Stimulated activated CD8-positive, alpha-beta memory T cell treated with anti-CD3 and anti-CD28 coated beads, Interleukin-4, amount 100 ng/mL, for 1 hour (primary cell): ENCODE measurements around the gene PPFIA4.

Experiments
- DNase-seq, 2 donors: peaks; one replicate each; pipeline ENCODE4 v3.0.0-alpha.2; 2020; ENCODE audit warnings: low read depth in 2 of 2, low spot score in 1 of 2

PPFIA4 gene

DNA sequence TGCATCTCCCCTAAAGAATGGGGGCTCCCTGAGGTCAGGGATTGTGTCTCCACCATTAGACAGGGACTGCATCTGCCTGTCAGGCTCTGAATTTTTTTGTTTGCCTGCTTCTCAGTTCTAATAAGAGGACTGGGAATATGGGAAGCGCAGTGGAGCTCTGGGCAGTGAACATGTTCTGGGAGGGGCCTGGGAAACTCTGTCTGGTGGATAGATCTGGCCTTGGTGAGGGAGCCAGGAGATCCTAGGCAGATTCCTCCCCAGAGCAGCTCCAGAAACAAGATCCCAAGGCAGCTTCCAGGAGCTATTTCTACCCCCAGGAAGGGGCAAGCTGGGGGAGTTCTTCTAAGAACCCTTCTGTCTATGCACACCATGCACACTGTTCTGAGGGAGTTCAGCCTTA lies 72.2 kb downstream of the PPFIA4 start:
- DNase-seq = no peak

DNA sequence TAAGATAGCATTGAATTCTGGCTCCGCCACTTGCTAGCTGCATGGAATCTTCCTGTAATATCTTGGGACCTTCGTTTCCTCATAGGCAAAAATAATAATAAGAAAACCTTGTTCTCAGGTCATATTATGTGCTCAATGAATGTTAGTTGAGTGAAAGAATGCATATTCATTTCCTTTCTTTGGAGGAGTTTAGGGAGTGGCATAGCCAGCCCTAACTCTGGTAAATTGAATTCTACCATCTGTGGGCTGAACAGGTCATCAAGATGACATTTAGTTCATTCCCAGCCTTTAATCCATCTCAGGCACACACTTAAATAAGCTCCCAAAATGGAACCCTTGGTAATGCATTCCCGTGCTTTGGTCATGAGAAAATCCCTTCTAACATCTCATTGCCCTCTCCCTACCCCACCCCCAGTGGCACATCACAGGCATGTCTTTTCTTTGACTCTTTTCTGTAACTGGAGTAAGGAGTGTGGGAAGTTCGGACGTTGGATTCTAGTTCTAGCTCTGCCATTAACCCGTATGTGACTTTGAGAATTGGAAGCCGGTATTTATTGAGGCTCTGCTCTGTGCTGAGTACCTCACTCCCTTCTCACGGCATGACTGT lies 72.7 kb downstream of the PPFIA4 start:
- DNase-seq = no peak

DNA sequence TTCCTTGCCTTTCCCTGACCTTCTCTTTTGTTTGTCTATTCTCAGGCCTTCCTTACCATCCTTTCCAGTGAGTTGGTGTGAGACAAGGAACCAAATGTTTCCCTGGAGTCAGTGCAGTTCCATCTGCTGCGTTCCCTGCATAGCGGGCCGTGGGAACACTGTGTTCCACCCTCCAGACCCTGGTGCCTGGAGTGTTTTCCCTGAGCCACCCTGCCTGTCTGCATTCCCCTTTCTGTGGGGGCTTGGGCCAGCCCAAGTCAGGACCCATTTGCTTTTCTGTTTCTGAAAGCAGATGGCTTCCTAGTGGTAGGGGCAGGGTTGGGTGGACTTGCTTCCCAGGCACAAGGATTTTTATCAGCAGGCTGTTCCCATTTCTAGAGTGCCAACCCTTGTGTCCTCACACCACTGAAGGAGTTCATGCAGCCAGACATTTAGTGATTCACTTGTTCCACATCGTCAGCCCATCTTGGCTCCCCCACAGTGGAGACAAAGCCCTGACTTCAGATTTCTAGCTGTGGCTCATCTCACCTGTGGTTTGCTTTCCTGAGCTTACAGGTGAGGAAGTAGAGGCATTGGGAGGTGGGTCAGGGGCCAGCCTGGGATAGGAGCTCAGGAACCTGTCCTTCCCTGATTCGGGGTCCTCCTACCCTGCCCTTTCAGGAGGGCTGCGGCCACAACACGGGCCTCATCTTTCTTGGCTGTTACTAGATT lies 73.7 kb downstream of the PPFIA4 start:
- DNase-seq = no peak

DNA sequence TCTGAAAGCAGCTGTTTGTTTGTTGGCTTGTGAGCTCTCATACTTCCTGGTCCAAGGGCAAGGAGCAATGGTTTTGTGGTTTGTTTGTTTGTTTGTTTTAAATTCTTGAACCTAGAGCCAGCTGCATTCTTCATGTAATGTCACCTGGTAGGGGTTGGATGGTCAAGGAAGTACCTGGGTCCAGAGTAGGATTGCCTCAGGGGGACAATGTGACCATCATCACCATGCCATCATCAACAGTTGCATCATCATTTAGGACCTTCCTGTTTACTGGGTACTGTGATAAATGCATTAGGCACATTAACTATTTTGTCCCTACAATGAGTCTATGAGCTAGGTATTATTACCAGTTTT lies 74.2 kb downstream of the PPFIA4 start:
- no peak for DNase-seq

DNA sequence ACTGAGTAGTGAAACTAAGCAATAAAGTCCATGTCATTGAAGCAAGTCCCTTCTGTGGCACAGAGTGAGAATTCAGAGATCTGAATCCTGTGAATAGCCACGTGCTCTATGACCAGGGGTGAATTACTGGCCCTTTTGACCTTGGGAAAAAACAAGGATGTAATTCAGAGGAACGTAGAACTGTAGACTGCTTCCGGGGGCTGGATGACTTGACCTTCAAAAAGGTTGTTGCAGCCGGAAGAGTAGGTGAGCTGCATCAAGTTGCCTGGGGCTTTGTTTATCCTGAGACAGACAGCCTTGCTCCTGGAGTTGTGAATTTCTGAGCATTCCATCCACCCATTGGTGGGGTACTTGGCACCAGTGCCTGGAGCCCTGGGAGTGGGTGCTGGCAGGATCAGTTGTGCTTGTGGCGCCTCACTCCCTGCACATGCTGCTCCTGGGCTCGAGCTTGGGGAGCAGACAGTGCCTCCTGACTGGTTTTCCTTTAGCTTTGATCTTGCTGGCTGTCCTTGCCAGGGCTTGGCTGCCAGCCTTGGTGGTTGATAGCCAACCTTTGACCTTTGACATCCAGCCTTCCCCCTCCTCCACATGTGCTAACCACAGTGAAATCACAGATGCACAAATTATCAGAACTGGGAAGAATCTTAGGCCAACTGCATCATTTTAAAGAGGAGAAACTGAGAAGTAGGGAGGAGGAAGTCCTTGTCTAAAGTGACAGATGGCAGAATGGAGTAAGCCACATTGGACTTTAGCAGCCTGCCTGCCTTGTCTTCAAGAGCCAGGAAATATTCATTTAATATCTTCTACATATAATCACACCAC lies 75.7 kb downstream of the PPFIA4 start:
- DNase-seq = no peak

DNA sequence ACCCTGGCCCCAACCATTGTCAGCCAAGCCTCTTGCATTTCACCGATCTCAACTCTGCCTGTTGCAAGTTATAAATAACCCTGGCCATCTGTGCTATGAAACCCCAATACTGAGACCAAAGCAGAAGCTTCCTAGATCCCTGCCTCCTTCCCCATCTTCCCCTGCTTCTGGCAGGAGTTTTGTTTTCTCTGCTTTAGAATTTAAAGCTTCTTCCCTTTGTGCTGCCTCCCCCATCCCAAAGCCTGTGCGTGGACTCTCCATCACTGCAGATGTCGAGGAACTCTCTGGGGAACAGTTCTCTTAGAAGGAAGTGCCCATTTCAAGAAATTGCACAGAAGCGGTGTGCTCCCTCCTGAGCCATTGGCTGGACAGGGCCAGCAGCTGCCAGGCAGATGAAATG lies 76.9 kb downstream of the PPFIA4 start:
- no peak for DNase-seq

DNA sequence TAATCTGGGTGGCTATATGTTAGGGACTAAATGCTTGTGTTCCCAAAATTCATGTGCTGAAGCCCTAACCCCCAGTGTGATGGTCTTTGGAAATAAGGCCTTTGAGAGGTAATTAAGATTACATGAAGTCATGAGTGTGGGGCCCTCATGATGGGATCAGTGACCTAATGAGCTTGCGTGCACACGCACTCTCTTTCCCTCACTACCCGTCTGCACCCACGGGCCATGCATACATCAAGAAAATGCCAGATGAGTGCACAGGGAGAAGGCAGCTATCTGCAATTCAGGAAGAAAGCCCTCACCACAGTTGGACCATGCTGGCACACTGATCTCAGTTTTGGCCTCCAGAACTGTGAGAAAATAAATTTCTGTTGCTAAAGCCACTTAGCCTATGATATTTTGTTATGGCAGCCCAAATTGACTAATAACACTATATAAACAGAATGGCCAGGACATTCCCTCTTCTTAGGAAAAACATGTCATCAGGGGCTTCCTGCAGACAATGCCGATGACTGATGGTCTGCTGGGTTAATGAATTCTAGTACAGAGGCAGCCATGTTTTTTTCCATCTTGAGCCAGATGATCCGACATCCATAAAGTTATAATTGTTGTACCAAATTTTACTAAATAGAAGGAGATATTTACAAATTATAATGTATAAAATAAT lies 77.7 kb downstream of the PPFIA4 start:
- DNase-seq = no peak

DNA sequence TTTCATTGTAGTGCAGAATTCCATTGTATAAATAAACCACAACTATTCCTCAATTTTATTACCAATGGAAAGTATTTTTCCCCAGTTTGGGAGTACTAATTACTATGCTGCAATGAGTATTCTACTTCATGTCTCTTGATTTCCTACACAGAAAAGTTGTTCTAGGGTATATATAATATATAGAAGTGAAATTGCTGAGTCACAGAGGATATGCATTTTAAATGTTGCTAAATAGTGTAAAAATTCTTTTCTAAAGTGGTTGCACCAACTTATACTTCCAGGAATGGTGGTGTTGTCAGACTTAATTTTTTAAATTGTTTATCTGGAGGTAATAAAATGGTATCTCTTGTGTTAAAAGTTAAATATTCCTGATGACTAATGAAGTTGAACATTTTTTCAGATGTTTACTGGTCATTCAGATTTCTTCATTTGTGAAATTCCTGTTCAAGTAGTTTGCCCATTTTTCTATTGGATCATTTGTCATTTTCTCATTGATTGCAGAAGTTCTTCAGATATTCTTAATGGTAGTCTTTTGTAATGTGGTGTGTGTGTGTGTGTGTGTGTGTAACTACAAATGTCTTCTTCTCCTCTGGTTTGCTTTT lies 78.6 kb downstream of the PPFIA4 start:
- DNase-seq = no peak

DNA sequence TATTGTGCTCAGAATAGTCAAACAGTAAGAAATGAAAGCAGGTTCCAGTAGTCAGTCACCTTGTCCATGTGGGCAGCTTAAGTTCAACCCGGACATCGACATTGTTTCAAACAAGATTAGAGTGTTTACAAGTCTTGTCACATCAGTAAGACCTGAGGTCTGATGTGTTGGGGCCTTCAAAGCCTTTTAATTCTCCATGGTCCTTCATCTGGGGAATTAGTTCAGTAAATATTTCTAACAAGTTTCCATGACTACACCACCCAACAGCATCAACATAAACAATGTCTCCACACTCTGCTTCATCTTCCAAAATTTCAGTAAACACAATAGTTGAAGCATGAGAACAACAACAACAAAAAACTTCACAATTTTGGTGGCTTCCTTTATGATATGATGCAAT lies 86.2 kb downstream of the PPFIA4 start:
- DNase-seq = no peak

DNA sequence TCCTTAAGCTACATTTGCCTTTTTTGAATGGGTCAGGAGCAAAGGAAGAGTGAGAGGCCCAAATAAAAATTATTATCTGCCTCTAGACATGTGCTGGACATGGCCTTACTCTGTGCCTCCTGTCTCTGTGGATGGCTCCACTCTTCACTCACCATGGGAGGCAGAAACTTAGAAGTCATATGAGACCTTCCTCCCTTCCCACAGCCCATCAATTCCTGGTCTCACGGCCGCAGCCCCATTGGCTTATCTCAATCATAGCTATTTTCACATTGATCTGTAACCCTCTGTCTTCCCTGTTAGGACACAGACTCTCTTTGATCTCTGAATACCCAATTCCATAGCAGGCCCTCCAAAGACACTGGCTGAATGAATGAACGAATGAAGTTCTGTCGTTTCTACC lies 87.0 kb downstream of the PPFIA4 start:
- no peak for DNase-seq

DNA sequence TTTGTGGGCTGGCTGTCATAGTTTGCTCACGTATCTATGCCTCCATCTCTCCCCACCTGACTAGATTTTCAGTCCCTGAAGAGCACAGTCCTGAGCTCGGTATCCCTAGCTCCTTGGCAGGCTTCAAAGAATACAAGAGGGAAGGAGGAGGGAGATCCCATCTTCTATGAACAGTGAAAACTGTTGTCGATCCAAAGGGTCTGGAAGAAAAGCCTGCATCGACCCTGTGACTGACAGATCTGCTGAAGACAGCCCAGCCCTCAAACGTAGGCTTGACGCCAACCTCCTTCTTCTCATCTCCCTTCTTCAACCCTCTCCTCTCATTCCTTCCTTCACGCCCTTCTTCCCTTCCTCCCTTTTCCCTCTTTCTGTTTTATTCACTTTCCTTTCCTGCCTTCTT lies 87.9 kb downstream of the PPFIA4 start:
- no peak for DNase-seq

DNA sequence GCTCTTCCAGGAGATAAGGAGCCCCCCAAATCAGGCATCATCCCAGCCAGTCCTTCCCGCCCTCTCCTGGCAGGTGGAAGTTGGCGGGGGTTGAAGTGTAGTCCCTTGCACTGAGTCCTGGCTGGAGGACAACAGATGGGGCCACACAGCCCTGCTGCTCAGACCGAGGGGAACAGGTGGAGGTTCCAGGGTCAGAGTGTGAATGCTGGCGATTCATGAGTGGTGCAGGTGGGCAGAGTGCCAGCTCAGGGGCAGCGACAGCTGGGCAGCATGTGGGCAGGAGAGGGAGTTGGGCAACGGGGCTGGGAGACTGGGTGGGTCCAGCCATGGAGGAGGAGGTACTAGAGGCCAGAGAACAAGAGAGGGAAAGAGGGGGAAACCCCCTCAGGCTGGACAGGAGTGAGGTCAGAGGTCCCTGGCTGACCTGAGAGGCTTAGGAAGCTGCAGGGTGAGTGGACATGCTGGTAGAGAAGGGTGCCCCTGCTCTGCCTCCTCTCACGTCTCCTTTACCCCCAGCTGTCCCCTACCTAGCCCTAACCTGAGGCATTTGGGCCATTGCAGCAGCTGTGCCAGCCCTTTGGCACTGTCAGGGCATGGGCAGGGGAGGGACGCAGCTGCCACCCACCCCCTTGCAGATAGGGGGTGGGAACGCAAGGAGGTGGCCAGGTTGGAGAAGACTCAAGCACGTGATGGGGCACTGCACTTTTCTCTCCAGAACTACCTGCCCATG lies 90.0 kb downstream of the PPFIA4 start:
- no peak for DNase-seq

DNA sequence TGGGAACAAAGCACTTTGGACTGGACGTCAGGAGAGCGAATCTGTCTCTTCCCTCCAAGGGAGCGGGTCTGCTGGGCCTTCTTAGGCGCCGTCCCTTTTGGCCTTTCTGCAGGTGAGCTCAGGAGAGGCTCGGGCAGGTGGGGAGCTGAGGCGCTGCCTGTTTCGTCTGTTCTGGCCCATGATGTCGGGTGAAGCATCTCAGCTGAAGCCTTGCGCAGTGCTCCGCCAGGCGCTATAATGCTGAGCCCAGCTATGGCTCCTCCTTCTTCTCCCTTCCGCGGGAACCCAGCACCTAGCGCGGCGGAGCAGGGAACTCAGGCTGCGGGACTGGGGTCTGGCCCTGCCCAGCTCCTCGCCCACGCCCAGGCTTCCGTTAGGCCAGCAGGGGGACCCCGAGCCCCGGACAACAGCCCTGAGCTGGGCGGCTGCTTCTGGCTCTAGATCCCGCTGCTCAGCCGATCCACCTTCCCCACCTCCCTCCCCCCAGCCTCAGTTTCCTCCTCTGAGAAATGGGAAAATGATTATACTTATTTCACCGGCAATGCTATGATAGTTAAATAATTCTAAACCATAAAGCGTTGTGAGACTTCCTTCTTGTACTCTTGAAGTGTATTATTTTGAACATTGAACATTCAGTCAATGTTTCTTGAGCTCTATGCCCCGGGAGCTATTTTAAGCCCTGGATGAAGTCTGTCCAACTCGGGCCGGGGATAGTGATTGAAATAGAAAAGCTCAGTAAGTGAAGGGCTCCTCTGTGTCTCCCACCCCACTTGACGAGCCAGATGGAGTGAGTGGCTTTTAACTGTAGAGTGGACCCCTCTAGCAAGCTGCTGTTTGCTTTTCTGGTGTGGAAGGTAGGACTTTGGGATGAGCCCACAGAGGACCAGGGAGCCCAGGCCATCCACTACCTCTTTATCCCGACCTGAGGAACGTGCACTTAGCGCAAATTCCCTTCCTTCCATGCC lies 91.6 kb downstream of the PPFIA4 start:
- DNase-seq = no peak

DNA sequence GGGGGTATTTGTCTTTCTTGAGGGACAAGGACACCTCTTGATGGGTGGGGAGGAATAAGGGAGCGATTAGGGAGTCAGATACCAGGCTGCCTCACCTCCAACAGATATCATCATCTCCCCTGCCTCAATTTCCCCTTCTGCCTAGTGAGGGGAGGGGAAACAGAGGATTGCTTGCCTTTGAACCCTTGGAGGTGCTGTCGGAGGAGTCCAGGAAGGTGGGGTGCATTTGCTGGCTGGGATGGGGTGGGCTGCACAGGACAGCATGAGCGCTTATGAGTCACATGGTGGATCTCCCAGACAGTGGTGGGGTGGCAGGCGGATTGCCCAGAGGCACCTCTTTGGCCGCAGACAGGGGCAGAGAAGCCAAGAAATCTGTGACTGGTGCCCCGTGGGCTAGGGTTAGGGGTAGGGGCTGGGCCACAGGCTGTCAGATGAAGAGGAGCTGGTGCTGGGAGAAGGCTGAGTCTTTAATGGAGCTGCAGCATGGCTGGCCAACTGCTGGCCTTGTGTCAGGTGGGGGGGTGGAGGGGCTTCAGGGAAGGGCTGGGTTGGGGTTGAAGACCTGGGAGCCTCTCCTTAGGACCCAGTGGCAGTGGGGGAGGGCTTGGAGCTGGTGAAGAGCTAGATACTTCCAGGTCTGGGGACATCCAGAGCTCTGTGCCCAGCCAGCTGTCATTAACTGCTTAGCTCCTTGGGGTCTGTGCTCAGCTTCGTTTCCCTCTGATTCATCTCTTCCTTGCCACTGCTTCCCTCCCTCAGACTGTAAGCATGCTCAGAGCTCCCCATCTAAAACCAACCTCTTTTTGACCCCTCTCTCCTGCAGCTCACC lies 94.2 kb downstream of the PPFIA4 start:
- no peak for DNase-seq

DNA sequence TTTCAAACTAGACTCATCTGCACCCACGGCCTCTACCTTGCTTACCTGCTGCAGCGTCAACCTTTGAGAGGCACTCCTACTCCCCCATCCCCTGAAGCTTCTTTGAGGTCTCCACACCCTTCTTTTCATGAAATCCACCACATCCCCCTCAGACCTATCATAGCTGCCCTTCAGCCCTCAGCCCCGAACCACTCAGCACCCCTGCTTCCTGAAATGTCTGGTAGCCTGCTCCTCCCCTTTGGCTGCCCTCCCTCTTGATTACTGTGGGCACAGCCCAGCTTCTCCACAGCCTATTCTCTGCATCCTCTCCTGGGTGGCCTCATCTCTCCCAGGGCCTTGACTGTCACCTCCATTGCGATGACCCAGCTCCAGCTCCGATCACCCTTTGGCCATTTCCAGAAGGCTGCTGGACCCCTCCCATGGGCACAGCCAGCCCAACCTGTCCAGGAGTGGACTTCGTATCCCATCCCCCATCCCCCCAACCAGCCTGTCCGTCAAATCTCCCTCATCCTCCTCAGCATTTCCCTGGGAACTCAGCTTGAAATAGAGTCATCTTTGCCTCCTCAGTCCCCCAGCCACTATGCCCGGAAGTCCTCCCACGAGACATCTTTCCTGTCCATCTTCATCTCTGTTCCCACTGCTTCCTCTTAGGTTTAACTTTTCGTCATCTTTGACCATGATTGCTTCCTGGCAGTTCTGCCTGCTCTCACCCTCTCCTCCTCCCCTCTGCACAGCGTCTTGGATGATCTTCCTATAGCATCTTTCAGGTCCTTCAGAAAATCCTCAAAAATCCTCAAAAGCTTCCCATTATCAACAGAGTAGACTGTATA lies 95.1 kb downstream of the PPFIA4 start:
- DNase-seq = no peak

DNA sequence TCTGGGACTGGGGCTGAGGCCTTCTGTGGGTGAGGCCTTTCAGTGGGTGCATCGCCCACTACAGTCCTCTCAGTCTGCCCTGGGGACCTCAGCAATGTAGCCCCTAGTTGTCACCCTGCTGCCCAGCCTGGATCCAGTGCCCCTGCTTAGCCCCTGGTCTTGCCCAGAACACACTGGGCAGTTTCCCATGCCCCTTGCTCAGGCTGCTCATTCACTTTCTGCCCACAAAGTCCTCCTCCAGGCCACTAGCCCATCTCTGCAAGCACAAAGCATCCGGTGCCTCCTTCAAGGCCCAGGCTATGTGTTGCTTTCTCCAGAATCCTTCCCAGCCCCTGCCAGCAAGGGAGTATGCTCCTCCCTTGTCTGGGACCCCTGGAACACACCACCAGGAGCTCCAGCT lies 95.9 kb downstream of the PPFIA4 start:
- DNase-seq = no peak

DNA sequence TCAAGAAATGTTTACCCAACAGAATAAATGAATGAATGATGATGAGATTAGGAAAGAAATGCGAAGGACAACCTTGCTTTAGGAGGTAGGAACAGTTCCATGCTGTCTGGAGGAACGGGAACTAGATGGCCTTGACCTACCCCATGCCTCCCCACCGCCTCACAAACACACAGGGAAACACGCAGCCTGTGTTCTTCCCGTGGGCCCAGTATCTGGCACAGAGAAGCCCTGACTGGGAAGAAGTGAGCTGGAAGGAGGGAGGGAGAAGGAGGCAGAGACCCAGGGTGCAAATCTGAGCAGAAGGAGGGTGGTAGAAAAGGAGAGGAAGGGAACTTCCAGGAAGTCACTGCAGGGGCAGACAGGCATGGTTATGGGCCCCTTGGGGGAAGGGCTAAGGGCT lies 97.7 kb downstream of the PPFIA4 start:
- no peak for DNase-seq
